CD4-positive, alpha-beta memory T cell (primary cell): ENCODE data around the gene GRIA4. TPM values are rescaled to one million over a fixed set of nuclear protein-coding genes. Genes with fewer than 3 reads are reported as not detected.

ENCODE experiments used
- CTCF ChIA-PET: fragments of 350-600 bp; sonication (Branson Sonifier 250); formaldehyde crosslinking; loops from one replicate; lab custom pipeline; 2021; ENCODE audit warnings: inconsistent platforms; ENCODE audit not compliant: partially characterized antibody; lab: Charles Lee
- POLR2A ChIA-PET: fragments of 350-600 bp; sonication (Branson Sonifier 250); formaldehyde crosslinking; loops from one replicate; lab custom pipeline; 2021; ENCODE audit not compliant: partially characterized antibody; lab: Charles Lee
- DNase-seq, 5 donors: peaks; one replicate each; pipeline versions ENCODE4 v3.0.0 to v3.0.0-alpha.2; 2020 to 2022; ENCODE audit warnings: mixed read lengths in 1 of 5
- H3K27ac ChIP-seq: one replicate; pipeline ENCODE4 v1.7.0; 2013; ENCODE audit warnings: low read depth, low read length
- H3K27me3 ChIP-seq: 2 replicates; pipeline ENCODE4 v1.7.0; 2013; ENCODE audit warnings: mild to moderate bottlenecking, low read length, moderate library complexity; ENCODE audit not compliant: insufficient read depth
- H3K36me3 ChIP-seq: 2 replicates; pipeline ENCODE4 v1.7.0; 2013; ENCODE audit warnings: mild to moderate bottlenecking, low read length, moderate library complexity; ENCODE audit not compliant: insufficient read depth
- H3K4me1 ChIP-seq: 2 replicates; pipeline ENCODE4 v1.7.0; 2013; ENCODE audit warnings: mild to moderate bottlenecking, low read length, moderate library complexity; ENCODE audit not compliant: insufficient read depth
- H3K4me3 ChIP-seq, 2 donors: one replicate each; pipeline ENCODE4 v1.7.0; 2013; ENCODE audit warnings: low read length in 2 of 2, mild to moderate bottlenecking in 1 of 2
- H3K9me3 ChIP-seq, 2 donors: one replicate each; pipeline ENCODE4 v1.7.0; 2013; ENCODE audit warnings: low read length in 2 of 2, control low read depth in 1 of 2; ENCODE audit not compliant: control insufficient read depth in 1 of 2
- H3K27ac Mint-ChIP-seq, 7 donors: one replicate each; pipeline ENCODE4 v1.8.0; 2020 to 2021; ENCODE audit warnings: mixed read lengths in 7 of 7, mild to moderate bottlenecking in 6 of 7, inconsistent platforms in 3 of 7, moderate library complexity in 3 of 7
- H3K27me3 Mint-ChIP-seq, 2 donors: one replicate each; pipeline ENCODE4 v1.8.0; 2020 to 2021; ENCODE audit warnings: mixed read lengths in 2 of 2
- H3K36me3 Mint-ChIP-seq, 2 donors: one replicate each; pipeline ENCODE4 v1.8.0; 2020 to 2021; ENCODE audit warnings: mixed read lengths in 2 of 2, inconsistent platforms in 1 of 2, mild to moderate bottlenecking in 1 of 2
- H3K4me1 Mint-ChIP-seq, 4 donors: one replicate each; pipeline ENCODE4 v1.8.0; 2020 to 2021; ENCODE audit warnings: mixed read lengths in 4 of 4, mild to moderate bottlenecking in 1 of 4
- H3K4me3 Mint-ChIP-seq, 8 donors: one replicate each; pipeline ENCODE4 v1.8.0; 2020 to 2021; ENCODE audit warnings: mixed read lengths in 8 of 8, mild to moderate bottlenecking in 7 of 8, moderate library complexity in 6 of 8, inconsistent platforms in 3 of 8
- H3K9me3 Mint-ChIP-seq, 8 donors: one replicate each; pipeline ENCODE4 v1.8.0; 2020 to 2021; ENCODE audit warnings: mixed read lengths in 8 of 8, mild to moderate bottlenecking in 5 of 8, inconsistent platforms in 3 of 8, moderate library complexity in 1 of 8
- intact Hi-C: fragments of 100-400 bp; cut with micrococcal nuclease; formaldehyde crosslinking; loops from one replicate; pipeline ENCODE4 v1.15.1; 2023
- polyA plus RNA-seq, 2 donors: library from polyadenylated mRNA; unstranded; fragments of 300-500 nt; fragmentation: Illumina TruSeq; gene quantifications; one replicate each; pipeline ENCODE4 v1.2.3, GENCODE V29; 2021
- total RNA-seq, 2 experiments: library from RNA; stranded (reverse); gene quantifications; one replicate each; pipeline ENCODE4 v1.2.3, GENCODE V29; 2021

The GRIA4 gene
- total and polyA plus RNA-seq, 4 experiments from 2014 or later = not detected

DNA sequence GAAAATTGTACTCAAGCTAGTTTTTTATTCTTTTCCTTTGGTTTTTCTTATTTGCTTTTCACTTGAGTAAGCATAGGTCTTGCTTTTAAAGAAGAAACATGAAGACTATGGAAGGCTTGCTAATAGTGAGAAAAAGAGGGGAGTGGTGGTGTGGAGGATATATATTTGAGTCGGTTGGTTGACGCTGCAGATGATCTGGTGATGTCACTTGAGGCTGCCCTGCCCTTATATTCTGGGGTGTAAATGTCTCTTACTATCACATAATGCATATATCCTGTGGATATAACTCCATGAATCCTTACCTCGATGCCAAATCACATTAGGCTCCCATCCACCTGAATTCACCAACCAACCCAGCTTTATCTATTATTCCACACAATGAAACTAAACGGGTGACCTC lies 2.9 kb downstream of the GRIA4 start:
- DNase-seq = no peak
- Mint-ChIP-seq H3K27me3 (peaks cover 19 to 29% of the 10 kb centered on the region in 2 donors), H3K9me3 (no peaks in the 10 kb centered on the region), H3K27ac (no peak overlapping the region), H3K36me3 (no peaks in the 10 kb centered on the region), H3K4me1 (peaks cover 7 to 28% (median 18%) of the 10 kb centered on the region in 4 donors), H3K4me3 (peak overlapping the region in 1 of 8 donors; percentile 39)
- H3K27ac ChIP-seq = no peak overlapping the region
- H3K27me3 ChIP-seq = peaks cover 13% of the 10 kb centered on the region
- ChIA-PET CTCF (no interaction called here), POLR2A (no interaction called here)
- H3K9me3 ChIP-seq = no peaks in the 10 kb centered on the region
- peaks cover 11% of the 10 kb centered on the region for H3K4me1 ChIP-seq
- intact Hi-C loops = no loop called here
- no peak overlapping the region for H3K4me3 ChIP-seq
- no peaks in the 10 kb centered on the region for H3K36me3 ChIP-seq

DNA sequence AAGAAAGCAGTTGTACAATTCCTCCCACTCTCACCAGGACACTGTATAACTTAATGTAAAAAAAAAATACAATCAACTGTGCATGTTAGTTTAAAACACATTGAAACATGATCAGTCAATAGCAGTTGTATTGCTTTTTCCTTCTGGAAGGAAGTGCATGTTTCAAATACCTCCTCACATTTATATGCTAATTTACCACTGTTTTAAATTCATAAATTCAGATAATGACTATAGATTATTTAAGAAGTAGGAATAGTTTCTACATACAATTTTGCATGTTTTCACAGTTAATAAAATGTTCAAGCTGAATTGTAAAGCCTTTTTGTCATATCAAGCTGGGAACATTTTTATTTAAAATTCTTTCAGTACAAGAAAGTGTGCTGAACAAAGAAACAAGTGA lies 3.3 kb downstream of the GRIA4 start:
- Histone ChIP-seq H3K9me3 (no peaks in the 10 kb centered on the region), H3K27me3 (peaks cover 13% of the 10 kb centered on the region), H3K4me1 (peaks cover 11% of the 10 kb centered on the region), H3K4me3 (no peak overlapping the region), H3K36me3 (no peaks in the 10 kb centered on the region), H3K27ac (no peak overlapping the region)
- intact Hi-C loops = no loop called here
- CTCF ChIA-PET = no interaction called here
- Mint-ChIP-seq H3K27ac (no peak overlapping the region), H3K36me3 (no peaks in the 10 kb centered on the region), H3K4me3 (no peak overlapping the region), H3K4me1 (peaks cover 7 to 28% (median 18%) of the 10 kb centered on the region in 4 donors), H3K9me3 (no peaks in the 10 kb centered on the region), H3K27me3 (peaks cover 19 to 29% of the 10 kb centered on the region in 2 donors)
- DNase-seq = no peak
- POLR2A ChIA-PET = no interaction called here

DNA sequence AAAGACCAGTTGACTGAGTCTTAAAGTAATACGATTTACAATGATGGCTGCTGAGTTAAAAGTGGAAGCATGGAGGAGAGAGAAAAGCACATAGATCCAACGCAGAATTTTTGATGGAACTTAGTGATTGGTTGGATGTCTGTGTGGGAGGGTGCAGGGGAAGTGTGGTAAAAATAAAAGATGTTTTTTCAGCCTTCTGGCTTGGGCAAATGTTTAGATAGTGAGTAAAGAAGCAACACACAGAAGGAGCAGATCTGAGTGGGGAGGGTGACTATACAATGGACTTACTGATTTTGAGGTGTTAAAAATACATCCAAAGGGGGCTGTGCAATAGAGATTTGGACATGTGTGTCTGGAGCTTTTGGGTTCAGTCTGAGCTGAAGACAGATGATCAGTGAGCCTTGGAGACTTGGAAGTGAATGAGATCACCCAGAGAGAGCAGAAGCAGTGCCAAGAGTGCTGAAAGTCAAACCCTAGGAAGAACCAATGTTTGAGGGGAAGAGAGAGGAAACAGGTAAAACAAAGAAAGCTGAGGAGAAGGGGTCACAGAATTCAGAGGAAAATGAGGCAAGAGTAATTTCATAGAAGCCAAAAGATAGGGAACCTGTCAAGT lies 8.6 kb downstream of the GRIA4 start:
- Histone ChIP-seq H3K36me3 (no peaks in the 10 kb centered on the region), H3K27me3 (no peaks in the 10 kb centered on the region), H3K4me1 (no peaks in the 10 kb centered on the region), H3K27ac (no peak overlapping the region), H3K4me3 (no peak overlapping the region), H3K9me3 (no peaks in the 10 kb centered on the region)
- no peak overlapping the region for H3K27ac Mint-ChIP-seq
- H3K4me3 Mint-ChIP-seq = no peak overlapping the region
- H3K9me3 Mint-ChIP-seq = peaks cover 0 to 2% (median 0%) of the 10 kb centered on the region in 8 donors
- H3K4me1 Mint-ChIP-seq = no peaks in the 10 kb centered on the region
- H3K36me3 Mint-ChIP-seq = no peaks in the 10 kb centered on the region
- no peak for DNase-seq
- ChIA-PET POLR2A (no interaction called here), CTCF (no interaction called here)
- intact Hi-C loops = no loop called here
- H3K27me3 Mint-ChIP-seq = peaks cover 0 to 3% of the 10 kb centered on the region in 2 donors

DNA sequence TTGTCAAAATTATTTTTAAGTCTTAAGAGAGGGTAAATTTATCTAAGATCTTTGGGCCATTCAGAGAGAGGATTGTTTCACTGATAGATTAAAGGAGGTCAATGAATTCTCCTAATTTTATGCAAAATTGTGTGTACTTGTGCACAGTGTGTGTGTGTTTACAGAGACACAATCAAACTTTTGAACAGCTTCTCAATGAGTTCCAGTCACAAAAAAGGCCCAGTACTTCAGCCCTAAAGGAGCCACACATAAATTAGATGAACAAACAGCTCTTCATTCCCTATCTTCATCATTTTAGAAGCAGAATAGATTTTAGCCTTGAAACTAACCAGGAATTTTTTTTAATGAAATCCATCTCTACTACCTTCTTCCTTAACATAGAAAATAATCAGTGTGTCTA lies 9.7 kb downstream of the GRIA4 start:
- Mint-ChIP-seq H3K36me3 (no peaks in the 10 kb centered on the region), H3K27ac (no peak overlapping the region), H3K27me3 (peaks cover 0 to 5% of the 10 kb centered on the region in 2 donors), H3K4me1 (no peaks in the 10 kb centered on the region), H3K9me3 (peaks cover 0 to 3% (median 0%) of the 10 kb centered on the region in 8 donors), H3K4me3 (no peak overlapping the region)
- no peak overlapping the region for H3K4me3 ChIP-seq
- intact Hi-C loops = no loop called here
- CTCF ChIA-PET = no interaction called here
- H3K9me3 ChIP-seq = no peaks in the 10 kb centered on the region
- no peaks in the 10 kb centered on the region for H3K4me1 ChIP-seq
- POLR2A ChIA-PET = no interaction called here
- H3K36me3 ChIP-seq = no peaks in the 10 kb centered on the region
- H3K27me3 ChIP-seq = no peaks in the 10 kb centered on the region
- no peak overlapping the region for H3K27ac ChIP-seq
- no peak for DNase-seq

DNA sequence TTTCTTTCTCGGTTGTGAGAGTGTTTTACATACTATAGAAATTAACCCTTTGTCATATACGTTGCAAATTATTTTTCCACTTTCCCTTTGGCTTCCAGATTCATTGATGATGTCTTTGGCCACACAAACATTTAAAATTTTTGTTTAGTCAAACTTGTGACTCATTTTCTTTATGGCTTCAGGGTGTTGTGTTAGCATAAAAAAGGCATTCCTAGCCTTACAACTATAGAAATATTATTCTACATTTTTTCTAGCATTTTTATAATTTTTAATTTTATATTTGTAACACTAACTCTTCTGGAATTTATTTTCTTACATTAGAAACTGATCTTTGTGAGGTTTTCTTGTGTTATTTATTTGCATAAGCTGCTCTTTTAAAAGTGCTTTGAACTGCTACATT lies 12.1 kb downstream of the GRIA4 start:
- Mint-ChIP-seq H3K4me3 (no peak overlapping the region), H3K27ac (no peak overlapping the region), H3K27me3 (peaks cover 0 to 5% of the 10 kb centered on the region in 2 donors), H3K36me3 (no peaks in the 10 kb centered on the region), H3K9me3 (peaks cover 0 to 3% (median 0%) of the 10 kb centered on the region in 8 donors), H3K4me1 (no peaks in the 10 kb centered on the region)
- ChIA-PET POLR2A (no interaction called here), CTCF (no interaction called here)
- Histone ChIP-seq H3K4me1 (no peaks in the 10 kb centered on the region), H3K27ac (no peak overlapping the region), H3K36me3 (no peaks in the 10 kb centered on the region), H3K4me3 (no peak overlapping the region), H3K9me3 (no peaks in the 10 kb centered on the region), H3K27me3 (no peaks in the 10 kb centered on the region)
- DNase-seq = no peak
- intact Hi-C loops = no loop called here

GRCh38 chr11:105632316-105632715 lies 22.4 kb downstream of the GRIA4 start:
- H3K27ac Mint-ChIP-seq = no peak overlapping the region
- CTCF ChIA-PET = no interaction called here
- H3K27me3 ChIP-seq = no peaks in the 10 kb centered on the region

GRCh38 chr11:105635466-105635865 lies 25.6 kb downstream of the GRIA4 start:
- no peaks in the 10 kb centered on the region for H3K36me3 ChIP-seq
- intact Hi-C loops = no loop called here
- no peak overlapping the region for H3K27ac Mint-ChIP-seq
- no peaks in the 10 kb centered on the region for H3K9me3 Mint-ChIP-seq
- no peak for DNase-seq
- no peak overlapping the region for H3K27ac ChIP-seq
- H3K27me3 Mint-ChIP-seq = no peaks in the 10 kb centered on the region
- no peak overlapping the region for H3K4me3 Mint-ChIP-seq
- no peaks in the 10 kb centered on the region for H3K36me3 Mint-ChIP-seq
- POLR2A ChIA-PET = no interaction called here
- H3K9me3 ChIP-seq = no peaks in the 10 kb centered on the region
- H3K4me1 Mint-ChIP-seq = no peaks in the 10 kb centered on the region
- H3K4me3 ChIP-seq = no peak overlapping the region
- CTCF ChIA-PET = no interaction called here
- H3K27me3 ChIP-seq = no peaks in the 10 kb centered on the region
- no peaks in the 10 kb centered on the region for H3K4me1 ChIP-seq

More at GRCh38 chr11:105632316-105632715, 22.4 kb downstream of the GRIA4 start:
- Mint-ChIP-seq H3K4me1 (no peaks in the 10 kb centered on the region), H3K4me3 (no peak overlapping the region), H3K27me3 (no peaks in the 10 kb centered on the region), H3K9me3 (no peaks in the 10 kb centered on the region), H3K36me3 (no peaks in the 10 kb centered on the region)
- no peaks in the 10 kb centered on the region for H3K4me1 ChIP-seq
- no peaks in the 10 kb centered on the region for H3K36me3 ChIP-seq
- intact Hi-C loops = no loop called here
- POLR2A ChIA-PET = no interaction called here
- H3K4me3 ChIP-seq = no peak overlapping the region
- DNase-seq = no peak
- no peaks in the 10 kb centered on the region for H3K9me3 ChIP-seq
- H3K27ac ChIP-seq = no peak overlapping the region
